Measurements from ENCODE around the gene CLBA1.

CLBA1 gene

DNA sequence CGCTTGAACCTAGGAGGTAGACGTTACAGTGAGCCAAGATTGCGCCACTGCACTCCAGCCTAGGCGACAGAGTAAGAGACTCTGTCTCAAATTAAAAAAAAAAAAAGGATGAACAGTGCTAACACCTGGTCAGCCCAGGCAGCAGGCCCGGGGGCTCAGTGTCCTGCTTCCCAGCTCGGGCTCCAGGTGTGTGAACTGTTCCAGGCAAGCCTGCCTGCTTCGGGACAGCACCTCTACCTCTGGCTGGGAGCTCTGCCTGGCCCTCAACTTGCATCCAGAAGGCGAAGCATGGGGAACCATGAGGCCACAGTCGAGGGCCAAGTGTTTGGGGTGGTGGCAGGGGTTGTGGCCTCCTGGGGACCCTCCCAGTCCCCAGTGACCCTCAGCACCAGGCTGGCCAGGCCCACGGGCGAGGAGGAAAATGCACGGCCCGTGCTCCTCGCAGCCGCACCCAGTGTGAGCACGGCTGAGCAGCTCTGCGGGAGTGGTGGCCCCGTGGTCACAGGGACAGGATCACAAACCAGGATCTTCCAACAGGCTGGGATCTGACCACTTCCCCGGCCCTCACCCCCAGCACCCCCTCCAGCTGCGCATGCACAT is 19.8 kb downstream of the CLBA1 start:
- DNase-seq (ENCODE audit: low read depth, low spot score): no peak

GRCh38 chr14:105005929-105006830 is 20.6 kb downstream of the CLBA1 start:
- no peak for DNase-seq (ENCODE audit: low read depth, low spot score)

DNA sequence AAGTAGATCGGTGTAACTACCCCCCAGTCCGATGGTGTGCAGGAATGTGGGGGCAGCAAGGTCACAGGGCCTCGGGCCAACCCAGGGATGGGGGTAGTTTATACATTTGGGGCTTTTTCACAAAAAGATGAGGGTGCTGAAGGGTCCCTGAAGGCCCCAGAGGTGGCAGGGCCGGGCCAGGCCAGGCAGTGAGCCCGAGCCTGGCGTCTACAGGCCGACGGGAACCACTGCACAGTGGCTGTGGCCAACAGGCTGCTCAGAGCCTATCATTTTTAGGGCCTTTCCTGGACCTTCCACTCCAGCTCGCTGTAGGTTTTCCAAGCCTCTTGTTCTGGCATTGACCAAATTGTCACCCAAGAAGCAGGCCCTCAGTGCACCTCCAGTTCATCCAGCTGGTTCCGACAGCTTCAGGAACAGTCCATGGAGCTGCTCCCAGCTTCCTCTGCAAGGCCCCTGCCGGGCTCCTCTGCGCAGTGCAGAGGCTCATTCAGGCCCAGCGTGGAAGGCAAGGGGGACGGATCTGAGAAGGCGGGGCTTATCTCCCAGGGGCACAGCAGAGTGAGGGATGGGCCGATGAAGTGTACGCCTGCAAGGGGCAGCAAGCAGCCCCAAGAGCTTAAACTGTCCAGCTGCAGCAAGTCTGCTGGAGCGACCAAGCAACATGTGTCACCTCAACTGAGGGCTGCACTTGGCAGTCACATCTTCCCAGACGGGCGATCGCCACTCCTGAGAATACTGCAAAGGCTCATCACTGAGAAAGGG is 21.4 kb downstream of the CLBA1 start:
- DNase-seq (ENCODE audit: low read depth, low spot score): no peak

GRCh38 chr14:105007593-105008264 is 22.1 kb downstream of the CLBA1 start:
- no peak for DNase-seq (ENCODE audit: low read depth, low spot score)

GRCh38 chr14:105010106-105010505 is 24.5 kb downstream of the CLBA1 start:
- DNase-seq (ENCODE audit: low read depth, low spot score): no peak

DNA sequence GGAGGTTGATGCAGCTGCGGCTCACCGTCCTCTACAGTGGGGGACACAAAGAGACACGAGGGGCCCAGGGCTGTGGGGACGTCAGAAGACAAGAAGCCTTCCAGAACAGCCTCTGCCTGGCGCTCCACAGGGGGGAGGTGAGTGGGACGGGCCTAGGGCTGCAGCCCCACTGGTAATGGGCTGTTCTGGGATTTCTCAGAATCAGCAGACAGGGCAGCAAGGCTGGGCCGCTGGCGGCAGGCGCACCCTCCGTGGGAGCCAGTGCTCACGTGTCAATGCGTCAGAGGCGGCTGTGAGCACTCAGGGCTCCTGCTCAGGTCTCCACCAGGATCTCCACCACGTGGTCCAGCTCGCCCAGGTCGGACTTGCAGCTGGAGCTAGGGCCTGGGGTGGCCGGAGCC is 25.3 kb downstream of the CLBA1 start:
- DNase-seq (ENCODE audit: low read depth, low spot score): no peak

DNA sequence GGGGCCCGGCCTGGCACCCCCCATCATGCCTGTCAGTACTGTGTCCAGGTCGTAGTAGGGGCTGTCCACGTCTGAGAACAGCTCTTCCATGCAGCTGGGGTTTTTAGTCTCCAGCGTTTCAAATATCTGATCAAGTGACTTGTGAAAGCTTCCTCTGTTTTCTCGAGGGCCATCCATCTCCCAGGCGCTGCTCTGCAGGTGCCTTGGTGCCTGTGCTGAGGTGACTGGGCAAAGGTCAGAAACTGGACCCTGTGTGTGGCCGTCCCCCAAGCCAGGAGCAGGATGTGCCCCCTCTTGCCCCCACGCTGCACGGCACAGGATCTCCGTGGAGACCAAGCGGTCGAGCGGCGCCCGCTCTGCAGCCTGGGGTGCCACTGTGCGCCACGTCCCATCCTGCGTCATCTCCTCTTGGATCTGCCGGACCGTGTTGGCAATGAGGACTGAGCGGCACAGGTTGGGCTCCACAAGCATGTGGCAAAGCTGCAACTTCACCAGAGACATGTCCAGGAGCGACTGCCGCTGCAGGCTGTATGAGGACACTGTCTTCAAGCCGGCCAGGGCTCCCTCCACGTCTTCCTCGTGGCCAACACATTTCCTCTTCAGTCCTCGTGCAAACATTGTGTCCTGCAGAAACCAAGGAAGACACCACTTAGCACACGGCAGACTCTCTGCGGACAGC is 25.9 kb downstream of the CLBA1 start:
- DNase-seq (ENCODE audit: low read depth, low spot score): no peak

DNA sequence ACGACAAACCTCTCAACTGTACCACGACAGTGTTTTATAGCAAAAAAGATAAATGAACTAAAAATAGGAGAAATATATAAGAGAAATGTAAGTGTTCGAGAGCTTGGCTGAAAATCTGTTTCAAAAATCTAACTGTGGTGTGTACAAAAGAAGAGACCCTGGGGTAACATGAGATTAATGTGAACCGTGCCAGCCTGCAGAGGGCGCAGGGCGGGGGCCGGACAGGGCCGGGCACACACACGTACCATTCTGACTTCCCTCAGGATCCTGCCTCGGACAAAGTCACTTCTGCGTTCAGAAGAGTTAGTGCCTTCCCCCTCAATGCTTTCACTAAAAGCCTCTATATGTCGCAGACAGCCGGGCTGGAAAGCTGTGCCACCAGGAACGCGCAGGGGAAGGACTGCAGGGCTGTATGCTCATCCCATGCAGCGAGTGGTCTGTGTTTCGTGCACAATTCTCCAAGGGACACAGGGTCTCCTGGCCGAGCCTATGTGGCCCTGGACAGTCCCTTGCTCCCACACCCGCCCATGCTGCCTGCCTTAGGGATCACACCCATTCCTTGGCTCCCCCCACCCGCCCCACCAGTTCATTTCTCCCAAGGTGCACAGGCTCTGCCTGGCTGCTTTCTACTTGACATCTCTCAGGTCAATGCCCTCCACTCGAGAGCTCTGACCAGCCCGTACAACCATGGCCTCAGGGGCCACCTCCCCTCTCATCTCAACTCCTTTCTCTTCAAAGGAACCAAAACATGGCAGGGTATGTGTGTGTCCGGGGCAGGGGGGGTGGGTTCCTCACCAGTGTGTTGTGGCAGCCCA is 26.8 kb downstream of the CLBA1 start:
- no peak for DNase-seq (ENCODE audit: low read depth, low spot score)

- DNase-seq (ENCODE audit: low read depth, low spot score): no peak
Measured at GRCh38 chr14:105013150-105013785, 27.7 kb downstream of the CLBA1 start.

GRCh38 chr14:105014032-105014431 is 28.4 kb downstream of the CLBA1 start:
- no peak for DNase-seq (ENCODE audit: low read depth, low spot score)

DNA sequence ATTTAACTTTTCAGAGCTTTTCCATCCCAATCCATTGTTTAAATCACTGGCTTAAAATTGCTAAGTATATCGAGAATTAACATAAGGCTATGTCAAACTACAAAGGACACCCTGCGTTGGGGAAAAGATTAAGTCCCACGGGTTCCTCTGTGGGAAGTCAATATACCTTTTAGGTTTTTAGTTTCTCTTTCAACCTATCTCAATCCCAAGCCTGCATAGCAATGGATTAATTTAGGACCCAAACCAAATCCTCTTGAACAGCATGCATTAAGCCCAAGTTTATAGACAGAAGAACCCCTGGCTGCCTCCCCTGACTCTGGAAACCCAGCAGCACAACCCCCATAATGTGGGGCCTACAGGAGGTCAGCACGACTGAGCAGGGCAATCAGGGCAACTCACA is 29.0 kb downstream of the CLBA1 start:
- DNase-seq (ENCODE audit: low read depth, low spot score): no peak

DNA sequence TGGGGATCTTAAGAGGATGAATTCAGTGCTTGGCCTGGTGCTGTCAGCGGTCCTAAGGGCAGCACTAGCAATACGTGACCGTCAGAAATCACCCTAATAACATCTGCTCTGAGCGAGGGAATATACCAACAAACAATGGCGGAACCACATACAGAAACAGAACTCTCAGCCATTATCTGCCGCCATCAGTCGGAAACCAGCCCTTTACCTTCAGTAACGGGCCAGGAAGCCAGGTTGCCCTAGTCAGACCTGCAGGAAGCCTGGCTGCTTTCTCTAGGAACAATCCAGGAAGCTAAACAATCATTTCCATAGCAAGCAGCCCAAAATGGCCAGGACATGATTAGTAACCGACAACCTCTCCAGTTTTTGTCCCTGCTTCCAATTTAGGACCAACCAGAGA is 29.7 kb downstream of the CLBA1 start:
- no peak for DNase-seq (ENCODE audit: low read depth, low spot score)

GRCh38 chr14:105015905-105016304 is 30.3 kb downstream of the CLBA1 start:
- no peak for DNase-seq (ENCODE audit: low read depth, low spot score)

DNA sequence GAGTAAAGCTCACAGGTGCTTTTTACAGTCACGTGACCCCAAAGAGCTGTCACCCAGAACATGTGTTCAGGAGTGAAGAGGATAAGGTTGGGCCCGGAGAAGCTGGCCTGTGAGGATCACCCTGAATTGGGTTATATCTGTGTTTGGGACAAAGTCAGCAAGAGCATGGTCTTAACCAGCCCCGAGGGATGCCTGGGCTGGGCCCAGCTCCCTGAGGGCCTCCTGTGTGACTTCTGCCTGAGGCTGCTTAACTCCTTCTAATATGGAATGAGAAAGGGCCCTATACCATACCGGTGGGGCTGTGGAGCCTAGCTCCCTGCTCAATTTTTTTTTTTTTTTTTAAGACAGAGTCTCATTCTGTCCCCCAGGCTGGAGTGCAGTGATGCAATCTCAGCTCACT is 32.8 kb downstream of the CLBA1 start:
- no peak for DNase-seq (ENCODE audit: low read depth, low spot score)

DNA sequence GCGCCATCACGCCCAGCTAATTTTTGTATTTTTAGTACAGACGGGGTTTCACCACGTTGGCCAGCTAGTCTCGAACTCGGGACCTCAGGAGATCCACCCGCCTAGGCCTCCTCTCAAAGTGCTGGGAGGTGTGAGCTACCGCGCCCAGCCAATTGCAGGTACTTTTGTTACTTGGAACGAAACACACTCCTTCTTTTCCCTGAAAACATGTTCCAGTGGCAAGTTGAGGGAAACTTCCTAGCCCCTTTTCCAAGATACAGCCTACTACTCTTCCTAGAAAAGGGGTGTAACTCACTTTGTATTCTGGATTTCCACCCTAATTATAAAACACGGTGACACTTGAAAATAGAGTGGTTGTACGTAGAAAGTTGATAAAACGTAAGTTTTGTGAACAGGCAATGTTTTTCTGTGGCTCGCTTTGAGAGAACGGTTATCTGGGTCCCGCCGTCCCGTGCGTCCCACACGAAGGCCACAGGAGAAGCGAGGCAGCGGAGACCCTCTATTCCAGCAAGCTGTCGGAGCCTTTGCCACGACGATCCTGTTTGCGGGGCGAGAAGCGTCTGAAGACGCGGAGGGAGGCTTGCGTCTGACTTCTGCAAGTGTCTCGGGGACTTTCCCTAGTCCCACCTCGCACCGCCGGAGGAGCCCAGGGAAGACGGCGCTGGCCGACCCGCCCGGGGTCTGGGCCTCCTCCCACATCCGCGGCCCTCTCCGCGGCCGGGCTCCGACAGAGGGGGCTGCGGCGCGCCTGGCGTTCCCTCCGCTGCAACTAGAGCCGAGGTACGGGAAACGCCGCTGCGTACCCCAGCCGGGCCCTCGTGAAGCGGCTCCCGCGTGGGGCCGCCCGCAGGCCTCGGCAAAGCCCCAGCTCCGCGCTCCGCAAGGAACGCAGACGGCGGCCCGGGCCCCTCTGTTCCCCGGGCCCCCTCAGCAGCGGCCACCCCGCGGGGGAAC is 34.5 kb downstream of the CLBA1 start:
- DNase-seq (ENCODE audit: low read depth, low spot score): no peak

DNA sequence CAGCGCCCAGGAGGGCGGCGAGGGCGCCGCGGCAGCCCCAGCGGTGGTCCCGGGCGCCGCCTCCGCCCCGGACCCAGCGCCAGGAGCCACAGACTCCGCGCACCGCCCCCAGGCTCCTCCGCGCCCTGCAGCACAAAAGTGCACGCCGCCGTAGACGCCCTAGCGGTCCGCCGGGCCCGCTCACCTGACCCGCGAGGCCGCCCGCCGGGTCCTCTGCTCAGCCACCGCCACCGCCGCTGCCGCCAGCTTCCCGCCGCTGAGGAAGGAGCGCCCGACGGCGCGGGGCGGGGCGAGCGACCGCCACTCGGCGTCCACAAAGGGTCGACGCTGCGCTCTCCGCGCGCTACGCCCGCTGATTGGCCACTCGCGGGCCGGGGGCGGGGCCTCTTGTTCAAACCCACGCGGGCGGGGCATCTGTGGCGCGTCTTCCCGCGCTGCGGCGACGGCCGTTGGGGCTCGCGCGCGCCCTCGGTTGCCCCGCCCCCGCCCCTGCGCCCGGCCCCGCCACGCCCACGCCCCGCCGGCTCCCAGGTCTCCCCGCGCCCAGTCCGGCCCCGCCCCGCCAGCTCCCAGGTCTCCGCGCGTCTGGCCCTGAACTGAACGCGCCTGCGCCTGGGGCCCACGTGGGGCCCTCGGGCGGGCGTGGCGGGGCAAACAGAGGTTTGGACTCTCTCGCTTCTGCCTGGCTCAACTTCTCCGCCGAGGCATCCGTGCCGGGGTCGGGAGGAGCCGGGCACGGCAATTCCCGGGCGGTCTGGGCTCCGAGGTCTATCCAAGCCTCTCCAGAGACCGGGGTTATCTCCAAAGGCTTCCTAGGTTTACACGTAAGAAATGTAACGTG is 35.4 kb downstream of the CLBA1 start, which contains the start of gene CDCA4:
CDCA4 (minus strand) TSS at position 269 of the 841 bp plus-strand sequence. CDS start 9,154 bp downstream, outside the sequence.
- peak; percentile 86 for DNase-seq (ENCODE audit: low read depth, low spot score)

GRCh38 chr14:105021656-105022275 is 36.2 kb downstream of the CLBA1 start:
- no peak for DNase-seq (ENCODE audit: low read depth, low spot score)
